Measurements from ENCODE around the gene TNMD.
"Not testable (repeated sequence)": the region's sequence is repeated elsewhere in the genome, so short reads cannot be mapped to it uniquely, and the experiment has no call there.

The TNMD gene

GRCh38 chrX:100584611-100585010, at the start of gene TNMD:
Gene TNMD, plus strand, starts transcription at chrX:100584936. Its CDS starts 83 bp downstream, at chrX:100585019.
- in situ Hi-C loops (cut with MboI; ENCODE audit: low sequenced_read_pairs), result no loop called here

- in situ Hi-C loops (cut with MboI; ENCODE audit: low sequenced_read_pairs), result not testable (repeated sequence)
Observed at GRCh38 chrX:100565534-100565933, 19.2 kb upstream of the TNMD start.

DNA sequence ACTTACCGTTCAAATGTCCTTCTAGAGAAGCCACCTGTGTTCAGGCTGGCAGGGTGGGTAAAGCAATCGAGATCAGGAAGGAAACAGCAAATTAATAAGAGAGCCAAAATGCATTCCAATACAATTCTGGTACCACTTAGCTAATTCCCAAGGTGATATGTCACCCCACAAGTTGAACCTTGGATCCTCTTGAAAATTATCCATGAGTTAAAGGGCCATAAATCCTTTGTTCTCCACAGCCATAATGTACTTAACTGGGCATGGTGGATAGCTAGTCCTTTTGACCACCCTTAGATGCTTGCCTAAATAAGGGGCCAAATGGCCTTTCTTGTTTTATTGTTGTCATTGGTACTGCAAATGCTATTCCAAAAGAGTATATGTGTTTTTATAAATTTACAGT, 2.0 kb downstream of the TNMD start:
- in situ Hi-C loops (cut with MboI; ENCODE audit: low sequenced_read_pairs), result no loop called here

GRCh38 chrX:100587861-100588260, 3.1 kb downstream of the TNMD start:
- in situ Hi-C loops (cut with MboI; ENCODE audit: low sequenced_read_pairs), result no loop called here

GRCh38 chrX:100591256-100592051, 6.7 kb downstream of the TNMD start:
- in situ Hi-C loops (cut with MboI; ENCODE audit: low sequenced_read_pairs), result no loop called here

DNA sequence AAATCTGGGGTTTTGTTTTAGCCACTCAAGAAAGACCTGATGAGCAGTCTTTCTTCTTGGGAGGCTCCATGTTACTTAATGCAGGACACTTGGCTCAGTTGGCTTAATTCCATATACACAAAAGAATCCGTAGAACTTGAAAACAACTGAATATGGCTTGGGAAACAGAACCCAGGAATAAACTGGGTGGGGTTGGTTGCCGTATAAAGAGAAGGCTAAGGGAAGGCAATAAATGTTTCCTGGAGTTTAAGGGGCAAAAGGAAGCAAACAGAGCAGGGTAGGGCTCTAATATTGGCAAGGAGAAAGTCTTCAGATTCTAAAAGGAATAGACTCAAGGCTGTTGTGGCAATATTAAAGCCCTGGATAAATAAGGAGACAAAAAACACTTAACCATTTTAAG, 8.4 kb downstream of the TNMD start:
- in situ Hi-C loops (cut with MboI; ENCODE audit: low sequenced_read_pairs), result no loop called here

GRCh38 chrX:100593581-100593980, 8.8 kb downstream of the TNMD start:
- in situ Hi-C loops (cut with MboI; ENCODE audit: low sequenced_read_pairs), result no loop called here

GRCh38 chrX:100596601-100597000, 11.9 kb downstream of the TNMD start:
- in situ Hi-C loops (cut with MboI; ENCODE audit: low sequenced_read_pairs), result no loop called here

- in situ Hi-C loops (cut with MboI; ENCODE audit: low sequenced_read_pairs), result no loop called here
Observed at GRCh38 chrX:100599456-100599855, 14.7 kb downstream of the TNMD start.

DNA sequence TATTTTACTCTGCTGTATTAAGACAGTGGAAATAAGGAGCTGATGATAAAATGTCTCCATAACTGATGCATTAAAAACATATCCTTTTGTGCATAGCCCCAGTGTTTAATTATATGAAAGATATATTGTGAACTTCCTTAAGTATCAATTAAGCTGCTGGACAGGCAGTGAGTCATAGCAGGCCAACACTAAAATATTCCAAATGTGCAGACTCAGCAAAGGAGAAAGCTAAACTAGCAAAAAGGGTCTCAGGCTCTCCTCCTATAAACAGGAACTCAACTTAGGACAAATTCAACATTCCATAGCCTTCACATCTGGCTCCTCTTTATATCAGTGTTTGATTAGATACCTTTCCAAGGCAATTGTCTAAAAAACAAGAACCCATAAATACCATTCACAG, 15.6 kb downstream of the TNMD start:
- in situ Hi-C loops (cut with MboI; ENCODE audit: low sequenced_read_pairs), result no loop called here

DNA sequence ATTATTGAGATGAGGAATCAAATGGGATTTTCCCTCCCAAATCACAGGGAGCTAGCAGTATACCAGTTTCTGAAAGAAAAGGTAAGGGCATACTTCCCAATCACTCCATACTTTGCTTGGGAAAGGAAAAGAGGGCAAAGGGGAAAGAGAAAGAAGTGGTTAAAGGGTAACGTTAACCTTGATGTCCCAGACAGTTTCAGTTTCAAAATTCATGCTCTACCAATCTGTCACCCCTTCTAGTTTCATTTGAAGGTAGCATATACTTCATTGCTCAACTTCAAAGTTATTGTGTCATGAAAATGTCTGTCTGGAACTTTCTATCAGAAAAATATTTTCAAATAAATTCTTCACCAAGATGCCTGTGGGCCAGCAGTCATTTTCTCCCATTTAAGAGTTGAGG, 16.0 kb downstream of the TNMD start:
- in situ Hi-C loops (cut with MboI; ENCODE audit: low sequenced_read_pairs), result no loop called here

- in situ Hi-C loops (cut with MboI; ENCODE audit: low sequenced_read_pairs), result no loop called here
Observed at GRCh38 chrX:100606753-100607152, 22.0 kb downstream of the TNMD start.

GRCh38 chrX:100609591-100609990, 24.9 kb downstream of the TNMD start:
- in situ Hi-C loops (cut with MboI; ENCODE audit: low sequenced_read_pairs), result no loop called here

DNA sequence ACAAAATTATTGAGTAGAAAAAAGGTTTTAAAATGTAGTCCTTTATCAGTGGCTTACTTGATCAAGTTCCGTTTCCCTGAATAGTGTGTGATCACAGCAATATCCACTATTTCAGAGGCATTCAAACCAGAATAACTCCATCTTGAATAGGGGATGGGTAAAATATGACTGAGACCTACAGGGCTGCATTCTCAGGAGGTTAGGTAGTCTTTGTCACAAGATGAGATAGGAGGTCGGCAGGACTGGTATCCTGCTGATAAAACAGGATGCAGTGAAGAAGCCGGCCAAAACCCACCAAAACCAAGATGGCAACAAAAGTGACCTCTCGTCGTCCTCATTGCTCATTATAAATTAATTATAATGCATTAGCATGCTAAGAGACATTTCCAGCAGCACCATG, 27.2 kb downstream of the TNMD start:
- in situ Hi-C loops (cut with MboI; ENCODE audit: low sequenced_read_pairs), result no loop called here

- in situ Hi-C loops (cut with MboI; ENCODE audit: low sequenced_read_pairs), result no loop called here
Observed at GRCh38 chrX:100615005-100615404, 30.3 kb downstream of the TNMD start.

DNA sequence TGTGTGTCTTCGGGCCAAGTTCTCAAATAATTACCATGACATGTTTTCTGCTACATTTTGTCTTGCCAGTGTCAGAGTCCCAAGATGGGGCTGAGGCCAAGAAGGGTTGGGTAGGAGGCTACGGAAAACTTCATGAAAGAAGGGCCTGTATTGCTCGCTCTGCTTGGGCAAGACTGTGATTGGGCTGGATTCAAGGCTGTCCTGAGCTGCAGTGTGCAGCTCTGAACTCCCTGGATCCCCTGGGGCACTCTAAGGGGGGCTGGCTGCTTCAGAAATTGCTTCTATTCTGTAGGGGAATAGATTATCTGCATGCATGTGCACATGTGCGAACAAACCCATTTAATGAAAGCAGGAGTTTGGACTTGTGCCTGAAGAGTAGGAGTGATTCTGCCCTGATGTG, 38.3 kb downstream of the TNMD start:
- in situ Hi-C loops (cut with MboI; ENCODE audit: low sequenced_read_pairs), result no loop called here

GRCh38 chrX:100625985-100626491, 41.3 kb downstream of the TNMD start:
- in situ Hi-C loops (cut with MboI; ENCODE audit: low sequenced_read_pairs), result no loop called here

DNA sequence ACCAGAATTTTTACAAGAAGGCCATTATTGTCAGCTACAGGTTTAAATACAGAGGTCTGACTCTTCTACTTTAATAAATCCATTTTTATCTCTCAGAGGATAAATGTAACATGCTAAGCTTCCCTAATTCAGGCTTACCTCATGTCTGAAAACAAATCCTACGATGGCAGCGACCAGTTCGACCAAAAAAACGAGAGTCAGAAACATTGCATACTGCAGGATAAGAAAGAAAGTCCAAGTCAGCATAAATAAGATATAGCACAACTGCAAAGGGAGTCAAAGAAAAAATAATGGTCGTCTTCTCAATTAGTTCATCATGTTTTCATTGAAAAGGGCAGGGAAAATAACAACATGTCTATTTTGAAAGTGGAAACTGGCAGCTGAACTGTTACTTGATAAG, 50.3 kb downstream of the TNMD start:
- in situ Hi-C loops (cut with MboI; ENCODE audit: low sequenced_read_pairs), result no loop called here

GRCh38 chrX:100635989-100636320, 51.2 kb downstream of the TNMD start:
- in situ Hi-C loops (cut with MboI; ENCODE audit: low sequenced_read_pairs), result no loop called here

GRCh38 chrX:100636321-100636991, 51.7 kb downstream of the TNMD start, which contains the start of gene TSPAN6:
Gene TSPAN6, minus strand, starts transcription at chrX:100636806. Its CDS starts 112 bp downstream, at chrX:100636694.
- in situ Hi-C loops (cut with MboI; ENCODE audit: low sequenced_read_pairs), result no loop called here

- in situ Hi-C loops (cut with MboI; ENCODE audit: low sequenced_read_pairs), result no loop called here
Observed at GRCh38 chrX:100642290-100642689, 57.6 kb downstream of the TNMD start.

GRCh38 chrX:100643212-100643611, 58.5 kb downstream of the TNMD start:
- in situ Hi-C loops (cut with MboI; ENCODE audit: low sequenced_read_pairs), result no loop called here
